Measurements from ENCODE around the gene GPRIN3.

GPRIN3 gene

GRCh38 chr4:89284828-89285227, 22.8 kb downstream of the GPRIN3 start:
- TF ChIP-seq, protein P1, sequence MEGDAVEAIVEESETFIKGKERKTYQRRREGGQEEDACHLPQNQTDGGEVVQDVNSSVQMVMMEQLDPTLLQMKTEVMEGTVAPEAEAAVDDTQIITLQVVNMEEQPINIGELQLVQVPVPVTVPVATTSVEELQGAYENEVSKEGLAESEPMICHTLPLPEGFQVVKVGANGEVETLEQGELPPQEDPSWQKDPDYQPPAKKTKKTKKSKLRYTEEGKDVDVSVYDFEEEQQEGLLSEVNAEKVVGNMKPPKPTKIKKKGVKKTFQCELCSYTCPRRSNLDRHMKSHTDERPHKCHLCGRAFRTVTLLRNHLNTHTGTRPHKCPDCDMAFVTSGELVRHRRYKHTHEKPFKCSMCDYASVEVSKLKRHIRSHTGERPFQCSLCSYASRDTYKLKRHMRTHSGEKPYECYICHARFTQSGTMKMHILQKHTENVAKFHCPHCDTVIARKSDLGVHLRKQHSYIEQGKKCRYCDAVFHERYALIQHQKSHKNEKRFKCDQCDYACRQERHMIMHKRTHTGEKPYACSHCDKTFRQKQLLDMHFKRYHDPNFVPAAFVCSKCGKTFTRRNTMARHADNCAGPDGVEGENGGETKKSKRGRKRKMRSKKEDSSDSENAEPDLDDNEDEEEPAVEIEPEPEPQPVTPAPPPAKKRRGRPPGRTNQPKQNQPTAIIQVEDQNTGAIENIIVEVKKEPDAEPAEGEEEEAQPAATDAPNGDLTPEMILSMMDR (IDR thresholded peaks at IDR 0.05; ENCODE audit: low read depth, low read length, missing control alignments): no peak
- no peak overlapping the region for H3K4me3 ChIP-seq (ENCODE audit: low read depth, low read length)
- no peak for DNase-seq (ENCODE audit: low read depth)
- in situ Hi-C loops (cut with HindIII; ENCODE audit: low sequenced_read_pairs): no loop called here

- in situ Hi-C loops (cut with HindIII; ENCODE audit: low sequenced_read_pairs): no loop called here
- H3K4me3 ChIP-seq (ENCODE audit: low read depth, low read length): no peak overlapping the region
- no peak for DNase-seq (ENCODE audit: low read depth)
- TF ChIP-seq, protein P1 (IDR thresholded peaks at IDR 0.05; ENCODE audit: low read depth, low read length, missing control alignments): no peak
Measured at GRCh38 chr4:89284020-89284424, 23.6 kb downstream of the GPRIN3 start.

GRCh38 chr4:89283226-89284009, 24.2 kb downstream of the GPRIN3 start:
- TF ChIP-seq, protein P1 (IDR thresholded peaks at IDR 0.05; ENCODE audit: low read depth, low read length, missing control alignments): no peak
- H3K4me3 ChIP-seq (ENCODE audit: low read depth, low read length): no peak overlapping the region
- in situ Hi-C loops (cut with HindIII; ENCODE audit: low sequenced_read_pairs): no loop called here
- DNase-seq (ENCODE audit: low read depth): no peak

- in situ Hi-C loops (cut with HindIII; ENCODE audit: low sequenced_read_pairs): no loop called here
- no peak overlapping the region for H3K4me3 ChIP-seq (ENCODE audit: low read depth, low read length)
- no peak for DNase-seq (ENCODE audit: low read depth)
- TF ChIP-seq, protein P1 (IDR thresholded peaks at IDR 0.05; ENCODE audit: low read depth, low read length, missing control alignments): no peak
Measured at GRCh38 chr4:89279385-89279784, 28.2 kb downstream of the GPRIN3 start.

GRCh38 chr4:89277412-89277811, 30.2 kb downstream of the GPRIN3 start:
- no peak overlapping the region for H3K4me3 ChIP-seq (ENCODE audit: low read depth, low read length)
- DNase-seq (ENCODE audit: low read depth): no peak
- TF ChIP-seq, protein P1 (IDR thresholded peaks at IDR 0.05; ENCODE audit: low read depth, low read length, missing control alignments): no peak
- in situ Hi-C loops (cut with HindIII; ENCODE audit: low sequenced_read_pairs): no loop called here

GRCh38 chr4:89276296-89276695, 31.3 kb downstream of the GPRIN3 start:
- no peak overlapping the region for H3K4me3 ChIP-seq (ENCODE audit: low read depth, low read length)
- TF ChIP-seq, protein P1 (IDR thresholded peaks at IDR 0.05; ENCODE audit: low read depth, low read length, missing control alignments): no peak
- DNase-seq (ENCODE audit: low read depth): no peak
- in situ Hi-C loops (cut with HindIII; ENCODE audit: low sequenced_read_pairs): no loop called here

Data from astrocyte of the cerebellum (primary cell).